KMS-11 (cell line): ENCODE measurements around the gene CACNA1S.

ENCODE experiments used
- H2AFZ ChIP-seq: fragments of 200-600 bp; sonication (generic); 2 replicates; pipeline ENCODE4 v1.6.1; 2016; ENCODE audit warnings: antibody characterized with exemption, mixed run types, low read depth
- H3K27ac ChIP-seq: fragments of 200-600 bp; sonication (generic); 2 replicates; pipeline ENCODE4 v1.6.1; 2016; ENCODE audit warnings: mild to moderate bottlenecking, mixed run types
- H3K27me3 ChIP-seq: fragments of 200-600 bp; sonication (generic); 2 replicates; pipeline ENCODE4 v1.6.1; 2017; ENCODE audit warnings: mild to moderate bottlenecking, low read depth, mixed run types, moderate library complexity; ENCODE audit not compliant: insufficient read depth
- H3K36me3 ChIP-seq: fragments of 200-600 bp; sonication (generic); 2 replicates; pipeline ENCODE4 v1.6.1; 2017; ENCODE audit warnings: mild to moderate bottlenecking, mixed run types; ENCODE audit not compliant: insufficient read depth
- H3K4me1 ChIP-seq: fragments of 200-600 bp; sonication (generic); 2 replicates; pipeline ENCODE4 v1.6.1; 2016; ENCODE audit warnings: mild to moderate bottlenecking, low read depth, mixed run types; ENCODE audit not compliant: poor library complexity, severe bottlenecking
- H3K4me2 ChIP-seq: fragments of 200-600 bp; sonication (generic); 2 replicates; pipeline ENCODE4 v1.7.0; 2016; ENCODE audit warnings: mild to moderate bottlenecking, mixed run types
- H3K4me3 ChIP-seq: fragments of 200-600 bp; sonication (generic); IDR thresholded peaks from 2 replicates; pipeline ENCODE4 v1.6.1; 2017; ENCODE audit warnings: low read depth, low read length, mixed read lengths; ENCODE audit not compliant: insufficient read depth
- H3K79me2 ChIP-seq: fragments of 200-600 bp; sonication (generic); 2 replicates; pipeline ENCODE4 v1.6.1; 2016; ENCODE audit warnings: low read depth, mixed run types; ENCODE audit not compliant: insufficient read depth
- H3K9ac ChIP-seq: fragments of 200-600 bp; sonication (generic); 2 replicates; pipeline ENCODE4 v1.6.1; 2016; ENCODE audit warnings: mild to moderate bottlenecking, mixed run types
- H4K20me1 ChIP-seq: fragments of 200-600 bp; sonication (generic); 2 replicates; pipeline ENCODE4 v1.6.1; 2016; ENCODE audit warnings: mild to moderate bottlenecking, mixed run types; ENCODE audit not compliant: insufficient read depth
- CTCF ChIP-seq: fragments of 200-600 bp; sonication (generic); conservative IDR thresholded peaks from 2 replicates; pipeline ENCODE4 v1.6.1; 2017; ENCODE audit warnings: low read depth, mild to moderate bottlenecking, antibody characterized with exemption, low read length, moderate library complexity, mixed read lengths

The CACNA1S gene

GRCh38 chr1:201016943-201017827 lies 95.0 kb downstream of the CACNA1S start:
- Histone ChIP-seq H3K36me3 (no peaks in the 10 kb centered on the region), H3K27ac (no peak overlapping the region), H3K79me2 (peaks cover 87% of the 10 kb centered on the region), H3K4me2 (peak overlapping the region; percentile 88; the same call in 1 of the 2 replicates), H3K9ac (no peak overlapping the region), H3K4me1 (peaks cover 74% of the 10 kb centered on the region), H4K20me1 (no peaks in the 10 kb centered on the region), H3K27me3 (no peaks in the 10 kb centered on the region), H2AFZ (no peak overlapping the region), H3K4me3 (no peak overlapping the region)
- TF ChIP-seq CTCF, result no peak

- Histone ChIP-seq H2AFZ (no peak overlapping the region), H3K4me3 (no peak overlapping the region), H3K79me2 (peaks cover 78% of the 10 kb centered on the region), H3K36me3 (no peaks in the 10 kb centered on the region), H3K9ac (no peak overlapping the region), H3K27me3 (no peaks in the 10 kb centered on the region), H4K20me1 (no peaks in the 10 kb centered on the region), H3K4me2 (no peak overlapping the region), H3K4me1 (peaks cover 64% of the 10 kb centered on the region), H3K27ac (no peak overlapping the region)
- TF ChIP-seq CTCF, result no peak
Measured at GRCh38 chr1:201016211-201016651, 96.0 kb downstream of the CACNA1S start.

DNA sequence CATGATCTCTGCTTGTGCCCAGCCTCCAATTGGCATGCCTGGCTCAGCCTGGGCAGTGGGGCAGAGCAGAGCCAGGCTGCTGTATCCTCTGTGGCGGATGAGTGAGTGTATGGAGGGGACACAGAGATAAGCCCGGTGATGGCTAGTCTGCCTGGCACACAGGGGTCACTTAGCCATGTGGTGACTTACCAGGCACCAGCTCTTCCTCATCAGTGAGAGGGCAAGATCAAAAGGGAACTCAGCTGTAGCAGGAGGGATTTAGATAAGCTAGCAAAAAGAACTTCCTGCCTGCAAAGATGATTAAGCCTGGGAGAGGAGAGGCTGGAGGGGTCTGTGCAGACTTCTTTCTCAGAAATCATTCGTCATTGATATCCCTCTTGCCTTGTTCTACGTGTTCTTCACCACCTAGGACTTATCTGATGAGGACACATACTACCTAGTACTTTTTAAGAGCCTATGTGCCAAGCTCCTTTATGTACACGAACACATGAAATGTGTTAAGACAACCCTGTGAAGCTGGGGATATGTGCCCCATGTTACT lies 96.6 kb downstream of the CACNA1S start:
- Histone ChIP-seq H3K27me3 (no peaks in the 10 kb centered on the region), H3K9ac (no peak overlapping the region), H3K79me2 (peaks cover 73% of the 10 kb centered on the region), H3K4me1 (peaks cover 58% of the 10 kb centered on the region), H3K36me3 (no peaks in the 10 kb centered on the region), H4K20me1 (no peaks in the 10 kb centered on the region), H3K4me3 (no peak overlapping the region), H2AFZ (no peak overlapping the region), H3K4me2 (no peak overlapping the region; the same call in 1 of the 2 replicates), H3K27ac (no peak overlapping the region)
- no peak for TF ChIP-seq CTCF

GRCh38 chr1:201014816-201015200 lies 97.4 kb downstream of the CACNA1S start:
- Histone ChIP-seq H3K4me3 (no peak overlapping the region), H3K27ac (no peak overlapping the region), H2AFZ (no peak overlapping the region), H3K4me1 (peaks cover 50% of the 10 kb centered on the region), H3K9ac (no peak overlapping the region), H3K79me2 (peaks cover 65% of the 10 kb centered on the region), H4K20me1 (no peaks in the 10 kb centered on the region), H3K36me3 (no peaks in the 10 kb centered on the region), H3K27me3 (no peaks in the 10 kb centered on the region), H3K4me2 (no peak overlapping the region)
- TF ChIP-seq CTCF, result no peak
